Upper lobe of left lung (tissue), 4 donors: ENCODE results near the gene MST1R.
A peak's percentile ranks its signal among the peaks of the same experiment; 100 is the strongest.

ENCODE experiments used
- EP300 ChIP-seq, 4 donors: sonication (generic); formaldehyde crosslinking; IDR thresholded peaks; one replicate each; pipeline ENCODE4 v1.5.1; 2017; ENCODE audit warnings: antibody characterized with exemption in 4 of 4, control low read depth in 2 of 4
- TF ChIP-seq, protein P1 (sequence below), 6 experiments: fragments of 450-650 bp in 4 of 6; fragments of 200-600 bp in 2 of 6; sonication (generic) in 2 of 6; IDR thresholded peaks; one replicate each; pipeline ENCODE4 v1.5.1; 2016 to 2019; ENCODE audit warnings: antibody characterized with exemption in 6 of 6

- TF ChIP-seq, protein P1, sequence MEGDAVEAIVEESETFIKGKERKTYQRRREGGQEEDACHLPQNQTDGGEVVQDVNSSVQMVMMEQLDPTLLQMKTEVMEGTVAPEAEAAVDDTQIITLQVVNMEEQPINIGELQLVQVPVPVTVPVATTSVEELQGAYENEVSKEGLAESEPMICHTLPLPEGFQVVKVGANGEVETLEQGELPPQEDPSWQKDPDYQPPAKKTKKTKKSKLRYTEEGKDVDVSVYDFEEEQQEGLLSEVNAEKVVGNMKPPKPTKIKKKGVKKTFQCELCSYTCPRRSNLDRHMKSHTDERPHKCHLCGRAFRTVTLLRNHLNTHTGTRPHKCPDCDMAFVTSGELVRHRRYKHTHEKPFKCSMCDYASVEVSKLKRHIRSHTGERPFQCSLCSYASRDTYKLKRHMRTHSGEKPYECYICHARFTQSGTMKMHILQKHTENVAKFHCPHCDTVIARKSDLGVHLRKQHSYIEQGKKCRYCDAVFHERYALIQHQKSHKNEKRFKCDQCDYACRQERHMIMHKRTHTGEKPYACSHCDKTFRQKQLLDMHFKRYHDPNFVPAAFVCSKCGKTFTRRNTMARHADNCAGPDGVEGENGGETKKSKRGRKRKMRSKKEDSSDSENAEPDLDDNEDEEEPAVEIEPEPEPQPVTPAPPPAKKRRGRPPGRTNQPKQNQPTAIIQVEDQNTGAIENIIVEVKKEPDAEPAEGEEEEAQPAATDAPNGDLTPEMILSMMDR (IDR thresholded peaks at IDR 0.05) = peak; percentile 79 to 90 (median 88)
- no peak for TF ChIP-seq EP300 (IDR thresholded peaks at IDR 0.05)
These were observed 64.4 kb downstream of the MST1R start for GRCh38 chr3:49839193-49839809.
